Measurements from ENCODE around the gene MYH13.

GRCh38 chr17:10314329-10314728, 58.5 kb downstream of the MYH13 start:
- TF ChIP-seq CTCF (IDR thresholded peaks at IDR 0.05; ENCODE audit: low read length) (no peak), EZH2 (optimal IDR thresholded peaks at IDR 0.05; ENCODE audit: low read depth, low read length) (no peak), EZH2phosphoT487 (IDR thresholded peaks at IDR 0.05; ENCODE audit: low read length) (no peak)
